Measurements from ENCODE around the gene SMU1.
"Not testable (repeated sequence)": the region's sequence is repeated elsewhere in the genome, so short reads cannot be mapped to it uniquely, and the experiment has no call there.

Gene SMU1

GRCh38 chr9:33013962-33014664 lies 62.4 kb downstream of the SMU1 start:
- no peak for DNase-seq (ENCODE audit: low read depth)

DNA sequence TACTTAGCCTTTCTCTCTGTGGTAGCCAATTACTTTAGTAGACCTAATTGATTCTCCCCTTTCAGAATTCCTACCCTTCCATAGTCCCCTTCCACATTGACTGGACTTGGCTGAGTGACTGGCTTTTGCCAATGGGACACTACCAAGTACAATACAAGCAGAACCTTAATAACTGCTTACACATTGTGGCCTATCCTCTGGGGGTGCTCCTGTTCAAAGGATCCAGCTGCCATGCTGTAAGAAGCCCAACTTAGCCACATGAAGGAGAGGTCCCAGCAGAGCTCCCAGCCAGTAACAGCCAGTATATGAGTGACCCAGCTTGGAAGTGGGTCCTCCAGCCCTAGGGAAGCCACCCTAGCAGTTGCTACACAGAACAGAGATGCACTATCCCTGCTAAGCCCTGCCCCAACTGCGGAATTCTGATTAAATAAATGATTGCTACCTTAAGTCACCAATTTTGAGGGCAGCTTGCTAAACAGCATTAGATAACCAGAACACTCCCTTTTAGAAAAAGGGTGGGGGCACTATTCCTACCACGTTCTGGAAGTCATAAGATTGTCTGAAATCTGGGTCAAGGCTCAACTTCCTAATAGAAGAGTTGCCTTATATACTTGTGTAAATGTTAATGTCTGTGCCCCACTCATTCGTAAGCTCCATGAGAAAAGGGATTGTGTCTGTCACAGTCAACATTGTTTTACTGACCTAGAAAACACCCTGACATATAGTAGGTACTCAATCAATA lies 64.0 kb downstream of the SMU1 start:
- no peak for DNase-seq (ENCODE audit: low read depth)

DNA sequence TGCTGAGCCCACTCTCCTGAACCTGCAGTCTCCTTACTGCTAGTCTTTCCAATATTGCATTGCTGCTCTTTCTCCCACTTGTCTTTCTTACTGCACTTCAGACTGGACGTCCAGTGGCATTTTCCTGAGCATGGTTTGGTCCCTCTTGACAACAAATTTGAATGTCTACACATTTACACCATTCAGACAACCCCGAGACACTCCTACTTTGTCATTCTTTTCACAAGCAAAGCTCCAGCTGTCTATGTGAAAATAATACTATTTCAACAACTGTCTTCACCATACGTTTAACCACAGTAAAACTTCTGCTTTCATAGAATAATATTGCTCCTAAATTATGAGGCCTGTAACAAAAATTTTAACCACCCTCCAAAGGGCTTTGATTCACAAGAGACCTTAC lies 64.6 kb downstream of the SMU1 start:
- no peak for DNase-seq (ENCODE audit: low read depth)

DNA sequence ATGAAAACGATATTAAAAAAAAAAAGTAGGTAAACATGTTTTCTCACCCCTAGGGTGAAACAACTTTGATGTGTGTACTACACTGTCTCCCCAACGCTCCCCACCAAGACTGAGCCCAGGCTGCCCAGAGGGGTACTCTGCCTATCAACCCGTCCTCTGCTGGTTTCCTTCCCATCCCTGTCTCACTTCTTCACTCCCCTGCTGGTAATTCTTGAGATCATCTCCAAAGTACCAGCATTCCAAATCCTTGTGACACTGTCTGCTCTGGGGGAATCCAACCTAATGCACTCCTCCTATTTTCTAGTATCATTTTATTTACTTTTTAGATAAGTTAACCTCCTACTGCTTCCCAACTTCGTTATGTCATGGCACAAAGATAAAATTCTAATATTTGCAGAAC lies 68.7 kb downstream of the SMU1 start:
- no peak for DNase-seq (ENCODE audit: low read depth)

- not testable (repeated sequence) for DNase-seq (ENCODE audit: low read depth)
Measured at GRCh38 chr9:33005335-33005734, 71.1 kb downstream of the SMU1 start.

DNA sequence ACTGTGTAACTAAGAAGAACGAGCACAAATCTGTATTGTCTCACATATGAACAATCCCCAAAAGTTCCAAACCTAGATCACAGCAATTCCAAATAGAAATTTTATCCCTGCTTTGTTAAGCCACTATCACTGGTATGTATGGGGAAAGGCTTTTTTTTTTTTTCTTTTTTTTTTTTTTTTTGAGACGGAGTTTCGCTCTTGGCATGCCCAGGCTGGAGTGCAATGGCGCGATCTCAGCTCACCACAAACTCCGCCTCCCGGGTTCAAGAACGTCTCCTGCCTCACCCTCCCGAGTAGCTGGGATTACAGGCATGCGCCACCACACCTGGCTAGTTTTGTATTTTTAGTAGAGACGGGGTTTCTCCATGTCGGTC lies 75.8 kb downstream of the SMU1 start:
- DNase-seq (ENCODE audit: low read depth): peak; percentile 8

- no peak for DNase-seq (ENCODE audit: low read depth)
Measured at GRCh38 chr9:32992595-32993238, 83.8 kb downstream of the SMU1 start.

DNA sequence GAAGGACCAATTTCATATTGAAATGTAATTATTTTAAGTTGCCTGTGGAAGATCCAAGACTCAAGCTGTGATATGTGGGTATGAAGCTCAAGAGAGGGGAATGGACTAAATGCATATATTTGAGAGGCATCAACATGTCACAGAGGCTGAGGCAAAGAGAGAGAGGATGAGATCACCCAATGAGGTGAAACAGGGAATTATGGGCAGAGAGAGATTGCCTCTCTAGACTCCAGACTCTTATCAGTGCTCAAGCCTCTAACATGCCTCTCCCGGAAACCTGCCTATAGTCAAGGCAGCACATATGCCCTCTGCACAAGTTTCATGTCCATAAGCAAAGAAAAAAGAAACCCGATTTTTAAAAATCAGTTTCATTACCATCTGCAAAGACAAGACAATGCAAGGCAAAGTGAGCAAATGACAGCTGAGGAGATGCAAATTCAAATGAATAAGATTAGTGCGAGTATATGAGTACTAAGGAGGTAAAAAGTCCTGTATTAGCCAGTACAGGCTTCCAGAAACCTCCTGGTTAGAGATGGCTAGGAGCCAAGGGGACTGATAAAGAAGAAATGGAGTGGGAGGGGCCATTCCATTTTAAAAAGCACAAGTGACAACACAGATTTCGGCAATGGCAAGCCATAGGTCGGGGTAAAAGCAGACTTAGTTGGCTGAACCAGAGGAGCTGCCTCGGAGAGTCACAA lies 84.4 kb downstream of the SMU1 start:
- DNase-seq (ENCODE audit: low read depth): no peak
